ENCODE measurements around the gene ARHGEF12. TPM values are rescaled to one million over a fixed set of nuclear protein-coding genes. Genes with fewer than 3 reads are reported as not detected.

The ARHGEF12 gene
- polyA plus RNA-seq, 1 experiment: 16.9 TPM

GRCh38 chr11:120448240-120448639 is 112.0 kb downstream of the ARHGEF12 start:
- no peak overlapping the region for H3K4me3 ChIP-seq (ENCODE audit: low read depth, low read length)
- no peak for DNase-seq (ENCODE audit: low read depth)
- ChIA-PET CTCF (no interaction called here), POLR2A (no interaction called here)
- TF ChIP-seq, protein P1, sequence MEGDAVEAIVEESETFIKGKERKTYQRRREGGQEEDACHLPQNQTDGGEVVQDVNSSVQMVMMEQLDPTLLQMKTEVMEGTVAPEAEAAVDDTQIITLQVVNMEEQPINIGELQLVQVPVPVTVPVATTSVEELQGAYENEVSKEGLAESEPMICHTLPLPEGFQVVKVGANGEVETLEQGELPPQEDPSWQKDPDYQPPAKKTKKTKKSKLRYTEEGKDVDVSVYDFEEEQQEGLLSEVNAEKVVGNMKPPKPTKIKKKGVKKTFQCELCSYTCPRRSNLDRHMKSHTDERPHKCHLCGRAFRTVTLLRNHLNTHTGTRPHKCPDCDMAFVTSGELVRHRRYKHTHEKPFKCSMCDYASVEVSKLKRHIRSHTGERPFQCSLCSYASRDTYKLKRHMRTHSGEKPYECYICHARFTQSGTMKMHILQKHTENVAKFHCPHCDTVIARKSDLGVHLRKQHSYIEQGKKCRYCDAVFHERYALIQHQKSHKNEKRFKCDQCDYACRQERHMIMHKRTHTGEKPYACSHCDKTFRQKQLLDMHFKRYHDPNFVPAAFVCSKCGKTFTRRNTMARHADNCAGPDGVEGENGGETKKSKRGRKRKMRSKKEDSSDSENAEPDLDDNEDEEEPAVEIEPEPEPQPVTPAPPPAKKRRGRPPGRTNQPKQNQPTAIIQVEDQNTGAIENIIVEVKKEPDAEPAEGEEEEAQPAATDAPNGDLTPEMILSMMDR (IDR thresholded peaks at IDR 0.05; ENCODE audit: insufficient read depth, low read depth, low read length): no peak
- H3K36me3 ChIP-seq (ENCODE audit: control insufficient read depth, insufficient read depth, low read length): peaks cover 19% of the 10 kb centered on the region
- H3K27me3 ChIP-seq (ENCODE audit: control insufficient read depth, insufficient read depth, low read length): no peaks in the 10 kb centered on the region

GRCh38 chr11:120455487-120455886 is 119.3 kb downstream of the ARHGEF12 start:
- H3K27me3 ChIP-seq (ENCODE audit: control insufficient read depth, insufficient read depth, low read length): no peaks in the 10 kb centered on the region
- H3K36me3 ChIP-seq (ENCODE audit: control insufficient read depth, insufficient read depth, low read length): peaks cover 13% of the 10 kb centered on the region
- TF ChIP-seq, protein P1 (IDR thresholded peaks at IDR 0.05; ENCODE audit: insufficient read depth, low read depth, low read length): no peak
- no peak for DNase-seq (ENCODE audit: low read depth)
- H3K4me3 ChIP-seq (ENCODE audit: low read depth, low read length): no peak overlapping the region
- CTCF ChIA-PET: no interaction called here
- POLR2A ChIA-PET: no interaction called here

GRCh38 chr11:120457996-120458395 is 121.8 kb downstream of the ARHGEF12 start:
- Histone ChIP-seq H3K4me3 (ENCODE audit: low read depth, low read length) (no peak overlapping the region), H3K36me3 (ENCODE audit: control insufficient read depth, insufficient read depth, low read length) (peaks cover 7% of the 10 kb centered on the region), H3K27me3 (ENCODE audit: control insufficient read depth, insufficient read depth, low read length) (no peaks in the 10 kb centered on the region)
- CTCF ChIA-PET: no interaction called here
- DNase-seq (ENCODE audit: low read depth): no peak
- POLR2A ChIA-PET: no interaction called here
- TF ChIP-seq, protein P1 (IDR thresholded peaks at IDR 0.05; ENCODE audit: insufficient read depth, low read depth, low read length): no peak

GRCh38 chr11:120462825-120463224 is 126.6 kb downstream of the ARHGEF12 start:
- no peak for DNase-seq (ENCODE audit: low read depth)
- Histone ChIP-seq H3K27me3 (ENCODE audit: control insufficient read depth, insufficient read depth, low read length) (no peaks in the 10 kb centered on the region), H3K4me3 (ENCODE audit: low read depth, low read length) (no peak overlapping the region), H3K36me3 (ENCODE audit: control insufficient read depth, insufficient read depth, low read length) (peaks cover 7% of the 10 kb centered on the region)
- ChIA-PET CTCF (interaction anchor here (2.5 kb wide), 1 partner anchor 128 kb away, joined by 9 read pairs; no protein-coding TSS in a partner anchor), POLR2A (no interaction called here)
- TF ChIP-seq, protein P1 (IDR thresholded peaks at IDR 0.05; ENCODE audit: insufficient read depth, low read depth, low read length): no peak

- ChIA-PET CTCF (no interaction called here), POLR2A (no interaction called here)
- H3K27me3 ChIP-seq (ENCODE audit: control insufficient read depth, insufficient read depth, low read length): no peaks in the 10 kb centered on the region
- TF ChIP-seq, protein P1 (IDR thresholded peaks at IDR 0.05; ENCODE audit: insufficient read depth, low read depth, low read length): no peak
- H3K4me3 ChIP-seq (ENCODE audit: low read depth, low read length): no peak overlapping the region
- DNase-seq (ENCODE audit: low read depth): no peak
- peaks cover 7% of the 10 kb centered on the region for H3K36me3 ChIP-seq (ENCODE audit: control insufficient read depth, insufficient read depth, low read length)
Observed at GRCh38 chr11:120465921-120466534, 129.8 kb downstream of the ARHGEF12 start.

Data from BJ (cell line).